ENCODE results near the gene IDH2.
"Not testable (repeated sequence)": the region's sequence is repeated elsewhere in the genome, so short reads cannot be mapped to it uniquely, and the experiment has no call there.

IDH2 gene

DNA sequence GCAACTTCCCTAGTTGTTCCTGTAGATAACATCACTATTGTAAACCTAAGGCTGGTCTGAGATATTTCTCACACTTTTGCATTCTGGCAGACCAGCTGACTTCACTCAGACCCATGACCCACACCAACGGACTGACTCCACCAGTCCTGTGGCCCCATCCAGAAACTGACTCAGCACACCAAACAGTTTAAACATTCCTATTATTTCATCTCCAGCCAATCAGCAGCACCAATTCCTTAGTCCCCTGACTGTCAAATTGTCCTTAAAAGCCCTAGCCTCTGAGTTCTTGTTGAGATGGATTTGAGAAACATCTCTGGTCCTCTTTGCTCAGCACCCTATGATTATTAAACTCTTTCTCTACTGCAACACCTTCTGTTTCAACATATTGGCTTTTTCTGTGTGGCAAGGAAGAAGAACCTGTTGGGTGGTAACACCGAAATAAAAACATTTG is 12.2 kb upstream of the IDH2 start:
- DNase-seq (ENCODE audit: low read depth): peak; percentile 32

GRCh38 chr15:90113166-90113565 is 10.9 kb upstream of the IDH2 start:
- peak; percentile 40 for DNase-seq (ENCODE audit: low read depth)

DNA sequence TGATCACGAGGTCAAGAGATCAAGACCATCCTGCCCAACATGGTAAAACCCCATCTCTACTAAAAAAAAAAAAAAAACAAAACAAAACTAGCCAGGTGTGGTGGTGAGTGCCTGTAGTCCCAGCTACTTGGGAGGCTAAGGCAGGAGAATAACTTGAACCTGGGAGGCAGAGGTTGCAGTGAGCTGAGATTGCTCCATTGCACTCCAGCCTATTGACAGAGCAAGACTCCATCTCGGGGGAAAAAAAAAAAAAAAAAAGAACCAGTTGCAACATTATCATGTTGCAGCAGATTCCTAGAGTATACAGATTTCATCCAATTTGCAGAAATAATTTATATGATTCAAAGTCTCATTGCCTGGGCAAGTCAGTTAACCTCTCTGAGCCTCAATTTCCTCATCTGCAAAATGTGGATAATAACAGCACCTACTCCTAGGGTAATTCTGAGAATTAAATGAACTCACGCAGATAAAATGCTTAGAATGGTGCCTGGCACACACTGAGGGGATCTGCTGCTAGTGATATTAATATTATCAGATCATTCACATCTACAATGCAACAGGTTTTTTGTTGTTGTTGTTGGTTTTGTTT is 7.0 kb upstream of the IDH2 start:
- not testable (repeated sequence) for DNase-seq (ENCODE audit: low read depth)

- not testable (repeated sequence) for DNase-seq (ENCODE audit: low read depth)
These were observed 5.8 kb upstream of the IDH2 start for GRCh38 chr15:90108038-90108437.

GRCh38 chr15:90106522-90107117 is 4.4 kb upstream of the IDH2 start:
- DNase-seq (ENCODE audit: low read depth): peak; percentile 78

- DNase-seq (ENCODE audit: low read depth): no peak
These were observed 3.3 kb upstream of the IDH2 start for GRCh38 chr15:90105521-90105920.

DNA sequence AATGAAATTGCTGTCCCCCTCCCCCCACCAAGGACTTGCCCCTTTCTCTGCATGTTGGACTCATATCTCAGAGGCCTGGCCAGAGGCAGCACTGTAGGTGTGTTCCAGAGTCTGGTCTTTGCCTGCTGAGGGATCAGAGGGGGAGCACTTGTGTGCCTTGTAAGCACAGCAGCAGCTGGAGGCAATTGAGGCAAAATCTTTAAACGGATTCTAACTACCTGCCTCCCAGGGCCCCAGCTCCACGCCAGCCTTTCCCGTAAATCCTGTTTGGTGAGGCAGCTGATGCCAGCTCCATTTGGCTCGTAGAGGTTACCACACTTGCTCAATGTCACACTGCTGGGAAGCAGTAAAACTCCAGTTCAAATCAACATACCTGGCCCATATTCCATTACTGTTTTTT is 2.3 kb upstream of the IDH2 start:
- DNase-seq (ENCODE audit: low read depth): no peak

DNA sequence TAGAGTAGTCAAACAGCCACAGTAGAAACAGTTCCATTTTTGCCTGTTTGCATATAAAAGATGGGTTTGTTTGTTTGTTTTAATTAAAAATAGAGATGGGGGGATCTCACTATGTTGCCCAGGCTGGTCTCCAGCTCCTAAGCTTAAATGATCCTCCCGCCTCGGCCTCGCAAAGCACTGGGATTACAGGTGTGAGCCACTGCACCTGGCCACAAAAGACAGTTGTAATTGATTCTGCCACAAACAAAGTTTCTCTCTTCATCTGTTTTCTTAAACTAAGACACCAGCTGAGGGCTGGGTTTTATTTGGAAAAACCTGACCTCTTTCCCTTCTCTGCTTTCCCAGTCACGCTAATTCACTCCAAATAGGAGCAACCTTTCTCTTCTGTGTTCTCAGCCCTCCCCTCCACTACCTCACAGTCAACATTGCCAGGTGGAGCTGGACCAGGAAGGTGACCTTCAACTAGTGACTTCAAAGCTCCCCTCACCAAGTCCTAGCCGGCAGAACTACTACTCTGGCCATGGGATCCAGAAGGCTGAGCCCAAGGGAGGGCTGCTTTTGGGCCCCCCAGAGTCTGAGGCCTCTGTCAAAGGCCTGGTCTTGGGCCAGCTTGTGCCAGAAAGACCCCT is 1.5 kb upstream of the IDH2 start:
- no peak for DNase-seq (ENCODE audit: low read depth)

- DNase-seq (ENCODE audit: low read depth): peak; percentile 55
These were observed 919 bp downstream of the IDH2 start for GRCh38 chr15:90101130-90101968.

DNA sequence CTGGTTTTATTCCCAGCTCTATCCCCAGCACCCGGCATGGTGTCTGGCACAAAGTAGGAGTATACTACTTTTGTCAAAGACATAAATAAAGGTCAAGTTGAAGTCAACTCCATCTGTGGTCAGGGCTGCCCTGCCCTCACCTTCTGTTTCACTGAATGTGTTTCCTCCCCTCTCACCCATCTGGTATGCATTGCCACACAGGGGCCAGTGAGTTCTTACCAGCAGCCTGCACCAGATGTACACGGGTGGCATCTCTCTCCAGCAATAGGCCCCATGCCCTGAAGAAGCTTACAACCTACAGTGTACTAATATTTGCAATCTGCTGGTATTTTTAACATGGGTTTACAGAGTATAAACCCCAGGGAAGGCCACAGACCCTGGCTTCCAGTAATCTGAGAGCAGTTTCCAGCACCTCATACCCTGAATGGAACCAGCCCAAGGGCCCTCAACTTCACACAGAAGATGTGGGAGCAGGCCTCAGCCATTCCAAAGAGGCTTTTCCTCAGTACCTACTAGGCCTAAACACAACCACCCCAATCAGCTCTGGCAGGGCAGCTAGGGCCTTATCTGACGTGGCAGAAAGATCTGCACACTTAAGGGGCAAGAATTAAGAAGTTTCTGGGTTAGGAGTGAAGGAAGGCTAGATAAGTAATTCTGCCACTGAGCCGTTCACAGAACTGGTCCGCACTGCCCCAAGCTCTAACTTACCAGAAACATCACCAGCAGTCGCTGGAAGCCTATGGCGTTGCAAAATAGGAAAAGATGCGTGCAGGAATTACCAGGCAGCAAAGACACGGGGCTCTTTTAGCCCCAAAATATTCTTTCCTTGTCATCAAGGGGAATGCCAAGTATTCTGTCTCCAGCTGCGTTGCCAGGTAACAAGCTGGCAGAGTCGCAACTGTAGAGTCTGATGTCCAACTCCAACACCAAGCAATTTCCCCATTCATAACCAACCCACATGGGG is 2.1 kb downstream of the IDH2 start:
- peak; percentile 87 for DNase-seq (ENCODE audit: low read depth)

DNA sequence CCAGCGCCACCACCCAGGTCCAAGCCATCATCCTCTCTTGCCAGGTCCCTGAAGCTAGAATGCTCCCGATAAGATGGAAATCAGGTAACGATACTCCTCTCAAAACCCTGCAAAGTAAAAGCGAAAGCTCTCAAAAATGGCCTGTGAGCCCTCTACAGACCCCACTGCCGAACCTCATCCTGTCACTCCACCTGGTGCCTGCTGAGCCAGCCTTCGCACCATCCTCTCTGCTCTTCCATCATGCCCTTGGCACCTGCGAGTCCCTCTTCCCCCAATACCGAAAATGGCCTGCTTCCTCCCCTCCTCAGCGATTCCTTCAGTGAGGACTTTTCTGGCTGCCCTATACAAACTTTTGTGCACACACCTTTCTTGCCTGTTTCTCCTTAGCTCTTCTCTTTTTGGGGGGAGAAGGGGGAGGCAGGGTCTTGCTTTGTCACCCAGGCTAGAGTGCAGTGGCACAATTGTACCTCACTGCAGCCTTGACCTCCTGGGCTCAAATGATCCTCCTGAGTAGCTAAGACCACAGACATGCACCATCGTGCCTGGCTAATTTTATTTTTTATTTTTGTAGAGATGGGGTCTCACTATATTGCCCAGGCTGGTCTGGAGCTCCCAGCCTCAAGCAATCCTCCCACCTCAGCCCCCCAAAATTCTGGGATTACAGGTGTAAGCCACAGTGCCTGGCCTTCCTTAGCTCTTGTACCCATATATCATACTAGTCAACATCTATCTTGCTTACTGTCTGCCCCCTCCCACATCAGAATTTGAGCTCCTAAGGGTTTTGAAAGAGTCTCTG is 3.0 kb downstream of the IDH2 start:
- no peak for DNase-seq (ENCODE audit: low read depth)

DNA sequence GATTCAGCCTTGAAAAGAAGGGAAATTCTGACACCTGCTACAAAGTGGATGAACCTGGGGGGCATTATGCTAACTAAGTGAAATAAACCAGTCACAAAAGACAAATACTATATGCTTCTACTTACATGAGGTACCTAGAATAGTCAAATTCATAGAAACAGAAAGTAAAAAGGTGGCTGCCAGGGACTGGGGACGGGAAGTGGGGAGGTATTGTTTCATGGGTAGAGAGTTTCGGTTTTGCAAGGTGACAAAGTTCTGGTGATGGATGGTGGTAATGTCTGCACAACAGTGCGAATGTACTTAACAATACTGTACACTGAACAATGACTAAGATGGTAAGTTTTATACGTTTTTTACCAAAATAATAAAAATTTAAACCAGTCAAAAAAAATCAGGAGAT is 4.8 kb downstream of the IDH2 start:
- no peak for DNase-seq (ENCODE audit: low read depth)

GRCh38 chr15:90095521-90095959 is 6.7 kb downstream of the IDH2 start:
- DNase-seq (ENCODE audit: low read depth): no peak

DNA sequence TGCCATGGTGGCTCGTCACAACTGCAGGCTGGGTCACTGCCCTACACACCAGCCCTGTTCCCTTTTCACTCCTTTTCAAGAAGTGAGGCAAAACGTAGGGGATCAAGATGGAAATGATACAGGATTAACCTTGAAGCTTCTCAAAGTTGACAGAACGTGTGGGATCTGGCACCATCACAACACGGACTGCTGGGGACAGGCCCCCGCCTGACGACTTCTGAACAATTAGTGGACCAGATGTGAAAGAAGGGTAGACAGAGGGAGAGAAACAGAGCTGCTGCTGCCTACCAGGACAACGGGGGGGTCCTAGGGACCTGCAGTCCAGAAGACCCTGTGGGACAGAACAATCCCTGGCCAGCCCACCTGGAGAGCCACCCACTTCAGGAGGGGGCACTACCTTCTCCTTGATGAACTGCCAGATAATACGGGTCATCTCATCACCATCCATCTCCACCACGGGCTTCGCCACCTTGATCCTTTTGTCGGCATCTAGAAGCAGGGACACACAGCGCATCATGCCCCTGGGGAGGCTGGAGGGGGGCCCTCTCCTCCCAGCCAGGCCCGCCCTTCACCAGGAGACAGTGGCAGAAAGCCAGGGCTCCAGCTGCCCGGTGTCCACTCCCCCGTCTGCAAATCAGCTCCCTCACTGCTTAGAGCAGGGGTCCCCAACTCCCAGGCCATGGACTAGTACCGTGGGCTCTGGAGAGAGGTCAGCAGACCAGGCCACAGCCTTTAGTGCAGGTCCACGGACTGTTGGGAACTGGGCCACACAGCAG is 10.9 kb downstream of the IDH2 start:
- no peak for DNase-seq (ENCODE audit: low read depth)

DNA sequence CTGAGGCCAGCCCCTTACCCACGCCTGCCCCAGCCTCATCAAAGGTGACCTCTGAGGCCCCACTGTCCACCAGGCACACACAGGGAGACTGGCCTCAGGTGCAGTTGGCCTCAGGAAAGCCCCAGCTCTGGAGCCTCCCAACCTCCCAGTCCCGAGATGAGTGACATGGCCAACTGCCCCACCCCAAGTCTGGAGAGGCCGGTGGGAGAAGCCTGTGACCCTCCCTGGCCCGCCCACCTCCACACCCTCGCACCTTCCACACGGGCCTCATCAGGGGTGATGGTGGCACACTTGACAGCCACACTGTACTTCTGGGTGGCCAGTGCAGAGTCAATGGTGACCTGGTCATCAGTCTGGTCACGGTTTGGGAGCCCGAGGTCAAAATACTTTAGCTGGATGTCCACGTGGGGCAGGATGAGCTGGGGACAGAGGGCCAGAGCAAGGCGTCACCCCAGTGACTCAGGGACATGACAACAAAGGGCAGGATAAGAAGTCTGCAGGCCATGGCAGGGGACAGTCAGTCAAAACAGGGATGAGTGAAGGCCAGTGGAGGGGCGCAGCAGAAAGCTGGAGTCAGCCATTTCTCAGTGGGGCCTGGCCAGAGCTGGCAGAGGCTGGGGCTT is 11.9 kb downstream of the IDH2 start:
- DNase-seq (ENCODE audit: low read depth): no peak

- peak; percentile 50 for DNase-seq (ENCODE audit: low read depth)
These were observed 14.7 kb downstream of the IDH2 start for GRCh38 chr15:90087454-90088154.

GRCh38 chr15:90086868-90087268 is 15.4 kb downstream of the IDH2 start:
- peak; percentile 56 for DNase-seq (ENCODE audit: low read depth)

- DNase-seq (ENCODE audit: low read depth): no peak
These were observed 16.7 kb downstream of the IDH2 start for GRCh38 chr15:90085565-90085964.
